Neural progenitor cell (in vitro differentiated cells): ENCODE data around the gene SYT6. TPM values are rescaled to one million over a fixed set of nuclear protein-coding genes. Genes with fewer than 3 reads are reported as not detected.
"Not testable (repeated sequence)": the region's sequence is repeated elsewhere in the genome, so short reads cannot be mapped to it uniquely, and the experiment has no call there.

Experiments used
- DNase-seq: peaks from one replicate; pipeline ENCODE4 v3.0.0-alpha.2; 2016; ENCODE audit warnings: low spot score
- H2AFZ ChIP-seq: fragments of 200-600 bp; sonication (generic); replicated peaks from 2 replicates; pipeline ENCODE4 v1.6.1; 2016; ENCODE audit warnings: antibody characterized with exemption
- H3F3A ChIP-seq: fragments of 200-600 bp; sonication (generic); 2 replicates; pipeline ENCODE4 v1.6.1; 2016; ENCODE audit warnings: antibody characterized with exemption, low read depth
- H3K27ac ChIP-seq: fragments of 200-600 bp; sonication (generic); 2 replicates; pipeline ENCODE4 v1.5.1; 2016; ENCODE audit warnings: mild to moderate bottlenecking
- H3K27me3 ChIP-seq: fragments of 200-600 bp; sonication (generic); 2 replicates; pipeline ENCODE4 v1.6.1; 2016; ENCODE audit warnings: mild to moderate bottlenecking, moderate library complexity
- H3K36me3 ChIP-seq: fragments of 200-600 bp; sonication (generic); 2 replicates; pipeline ENCODE4 v1.5.1; 2016
- H3K4me1 ChIP-seq: fragments of 200-600 bp; sonication (generic); 2 replicates; pipeline ENCODE4 v1.6.1; 2016; ENCODE audit warnings: mixed run types
- H3K4me2 ChIP-seq: fragments of 200-600 bp; sonication (generic); 2 replicates; pipeline ENCODE4 v1.6.1; 2016
- H3K4me3 ChIP-seq: fragments of 200-600 bp; sonication (generic); 2 replicates; pipeline ENCODE4 v1.5.1; 2016
- H3K79me2 ChIP-seq: fragments of 200-600 bp; sonication (generic); 2 replicates; pipeline ENCODE4 v1.6.1; 2016; ENCODE audit warnings: low read depth
- H3K9ac ChIP-seq: fragments of 200-600 bp; sonication (generic); 2 replicates; pipeline ENCODE4 v1.6.1; 2016
- H3K9me3 ChIP-seq: fragments of 200-600 bp; sonication (generic); 2 replicates; pipeline ENCODE4 v1.5.1; 2016; ENCODE audit warnings: low read depth
- H4K20me1 ChIP-seq: fragments of 200-600 bp; sonication (generic); 2 replicates; pipeline ENCODE4 v1.6.1; 2016; ENCODE audit warnings: low read depth
- H3K27ac Mint-ChIP-seq: 3 replicates; pipeline ENCODE4 v1.8.0; 2021; ENCODE audit warnings: mixed read lengths
- H3K27me3 Mint-ChIP-seq: 2 replicates; pipeline ENCODE4 v1.8.0; 2022; ENCODE audit warnings: low read depth, mild to moderate bottlenecking, inconsistent platforms, moderate library complexity, mixed read lengths; ENCODE audit not compliant: insufficient read depth
- H3K36me3 Mint-ChIP-seq: 3 replicates; pipeline ENCODE4 v1.8.0; 2021; ENCODE audit warnings: mixed read lengths
- H3K4me1 Mint-ChIP-seq: 3 replicates; pipeline ENCODE4 v1.8.0; 2021; ENCODE audit warnings: mixed read lengths
- H3K4me3 Mint-ChIP-seq: 3 replicates; pipeline ENCODE4 v1.8.0; 2021; ENCODE audit warnings: mild to moderate bottlenecking, moderate library complexity, mixed read lengths
- H3K9me3 Mint-ChIP-seq: 3 replicates; pipeline ENCODE4 v1.8.0; 2020; ENCODE audit warnings: mixed read lengths
- EZH2 ChIP-seq: fragments of 200-600 bp; sonication (generic); IDR thresholded peaks from 2 replicates; pipeline ENCODE4 v1.6.1; 2017; ENCODE audit warnings: antibody characterized with exemption, mild to moderate bottlenecking, moderate library complexity
- EZH2phosphoT487 ChIP-seq: fragments of 200-600 bp; sonication (generic); IDR thresholded peaks from 2 replicates; pipeline ENCODE4 v1.6.1; 2017; ENCODE audit warnings: antibody characterized with exemption
- total RNA-seq: library from RNA; depleted of rRNA; stranded (reverse); fragments of >200 nt; gene quantifications from 2 replicates; pipeline ENCODE4 v1.2.3, GENCODE V29; 2015; ENCODE audit warnings: low replicate concordance
- TF ChIP-seq, protein P1 (sequence below): fragments of 200-600 bp; sonication (generic); IDR thresholded peaks from 2 replicates; pipeline ENCODE4 v1.5.1; 2017; ENCODE audit warnings: antibody characterized with exemption, mild to moderate bottlenecking

The SYT6 gene
- total RNA-seq, 1 donor from 2014 or later: 8.1 TPM

DNA sequence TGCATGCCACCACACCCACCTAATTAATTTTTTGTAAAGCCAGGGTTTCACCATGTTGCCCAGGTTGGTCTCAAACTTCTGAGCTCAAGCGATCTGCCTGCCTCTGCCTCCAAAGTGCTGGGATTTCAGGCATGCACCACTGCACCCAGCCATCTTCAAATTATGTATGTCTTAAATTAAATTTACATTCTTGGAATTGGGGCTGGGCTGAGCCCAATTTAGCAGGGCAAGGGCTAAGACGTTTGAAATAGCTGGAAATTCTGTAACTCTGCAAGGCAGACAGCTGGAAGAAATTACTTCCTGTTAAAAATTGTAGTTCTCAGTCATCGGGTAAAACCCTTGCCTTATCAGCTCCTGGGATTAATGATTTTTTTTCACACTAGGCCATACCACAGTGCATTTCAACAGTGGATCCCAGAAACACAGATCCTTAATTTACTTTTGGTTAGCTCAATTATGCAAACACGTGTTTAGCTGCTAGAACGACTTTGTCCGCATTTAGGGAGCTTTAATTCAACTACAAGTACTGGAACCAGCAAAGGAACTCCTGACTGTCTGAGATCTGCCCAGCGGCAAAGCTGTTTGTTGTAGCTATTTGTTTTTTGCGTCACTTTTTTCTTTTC is 91.1 kb downstream of the SYT6 start:
- no peak for DNase-seq
- peaks cover 5% of the 10 kb centered on the region for H3K27me3 Mint-ChIP-seq
- H3K27me3 ChIP-seq: no peaks in the 10 kb centered on the region
- H2AFZ ChIP-seq: no peak overlapping the region
- no peak overlapping the region for H3K4me3 Mint-ChIP-seq
- H3K9me3 ChIP-seq: no peaks in the 10 kb centered on the region
- H3K36me3 ChIP-seq: no peaks in the 10 kb centered on the region
- no peak overlapping the region for H3K9ac ChIP-seq
- H3K36me3 Mint-ChIP-seq: no peaks in the 10 kb centered on the region
- peaks cover 12% of the 10 kb centered on the region for H3K4me1 ChIP-seq
- no peak overlapping the region for H3K4me3 ChIP-seq
- H3K79me2 ChIP-seq: no peaks in the 10 kb centered on the region
- no peaks in the 10 kb centered on the region for H4K20me1 ChIP-seq
- peaks cover 14% of the 10 kb centered on the region for H3K4me1 Mint-ChIP-seq
- H3K27ac Mint-ChIP-seq: no peak overlapping the region
- peaks cover 3% of the 10 kb centered on the region for H3F3A ChIP-seq
- H3K9me3 Mint-ChIP-seq: peaks cover 13% of the 10 kb centered on the region
- H3K4me2 ChIP-seq: no peak overlapping the region
- TF ChIP-seq, protein P1, sequence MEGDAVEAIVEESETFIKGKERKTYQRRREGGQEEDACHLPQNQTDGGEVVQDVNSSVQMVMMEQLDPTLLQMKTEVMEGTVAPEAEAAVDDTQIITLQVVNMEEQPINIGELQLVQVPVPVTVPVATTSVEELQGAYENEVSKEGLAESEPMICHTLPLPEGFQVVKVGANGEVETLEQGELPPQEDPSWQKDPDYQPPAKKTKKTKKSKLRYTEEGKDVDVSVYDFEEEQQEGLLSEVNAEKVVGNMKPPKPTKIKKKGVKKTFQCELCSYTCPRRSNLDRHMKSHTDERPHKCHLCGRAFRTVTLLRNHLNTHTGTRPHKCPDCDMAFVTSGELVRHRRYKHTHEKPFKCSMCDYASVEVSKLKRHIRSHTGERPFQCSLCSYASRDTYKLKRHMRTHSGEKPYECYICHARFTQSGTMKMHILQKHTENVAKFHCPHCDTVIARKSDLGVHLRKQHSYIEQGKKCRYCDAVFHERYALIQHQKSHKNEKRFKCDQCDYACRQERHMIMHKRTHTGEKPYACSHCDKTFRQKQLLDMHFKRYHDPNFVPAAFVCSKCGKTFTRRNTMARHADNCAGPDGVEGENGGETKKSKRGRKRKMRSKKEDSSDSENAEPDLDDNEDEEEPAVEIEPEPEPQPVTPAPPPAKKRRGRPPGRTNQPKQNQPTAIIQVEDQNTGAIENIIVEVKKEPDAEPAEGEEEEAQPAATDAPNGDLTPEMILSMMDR: no peak
- TF ChIP-seq EZH2phosphoT487 (no peak), EZH2 (no peak)
- H3K27ac ChIP-seq: no peak overlapping the region

DNA sequence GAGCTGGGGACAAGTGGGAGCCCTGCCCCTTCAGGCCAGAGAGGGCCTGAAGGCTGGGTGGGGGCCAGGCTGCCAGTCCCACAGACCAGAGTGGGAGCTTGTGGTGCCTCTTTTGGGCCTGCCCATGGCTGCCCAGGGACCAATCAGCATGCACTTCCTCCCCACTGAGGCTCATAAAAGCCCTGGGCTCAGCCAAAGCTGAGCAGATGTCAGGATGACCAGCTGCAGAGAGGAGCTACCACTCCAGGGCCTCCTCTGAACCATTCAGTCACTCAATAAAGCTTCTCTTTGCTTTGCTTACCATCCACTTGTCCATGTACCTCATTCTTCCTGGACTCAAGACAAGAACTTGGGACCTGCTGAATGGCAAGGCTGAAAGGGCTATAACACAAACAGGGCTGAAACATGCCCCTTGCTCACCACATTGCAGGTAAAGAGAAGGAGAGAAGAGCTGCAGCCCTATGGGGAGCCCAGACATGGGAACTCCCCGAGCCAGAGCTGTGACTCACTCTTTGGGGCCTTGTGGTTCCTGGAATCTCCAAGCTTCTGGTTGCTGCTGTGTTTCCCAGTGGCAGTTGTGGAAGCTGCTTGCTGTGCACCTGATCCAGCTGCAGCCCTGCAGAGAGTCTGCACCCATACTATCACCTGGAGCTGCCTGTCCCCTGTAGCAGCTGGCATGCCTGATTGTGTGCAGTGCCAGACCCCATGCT is 92.4 kb downstream of the SYT6 start:
- TF ChIP-seq, protein P1: no peak
- TF ChIP-seq EZH2phosphoT487: no peak
- H4K20me1 ChIP-seq: no peaks in the 10 kb centered on the region
- Mint-ChIP-seq H3K4me1 (peaks cover 14% of the 10 kb centered on the region), H3K27ac (no peak overlapping the region), H3K4me3 (no peak overlapping the region), H3K36me3 (no peaks in the 10 kb centered on the region), H3K27me3 (peaks cover 5% of the 10 kb centered on the region), H3K9me3 (peaks cover 11% of the 10 kb centered on the region)
- H3F3A ChIP-seq: peaks cover 3% of the 10 kb centered on the region
- no peaks in the 10 kb centered on the region for H3K27me3 ChIP-seq
- no peak overlapping the region for H2AFZ ChIP-seq
- no peak overlapping the region for H3K4me2 ChIP-seq
- no peak overlapping the region for H3K9ac ChIP-seq
- H3K79me2 ChIP-seq: no peaks in the 10 kb centered on the region
- H3K36me3 ChIP-seq: no peaks in the 10 kb centered on the region
- no peak overlapping the region for H3K27ac ChIP-seq
- no peaks in the 10 kb centered on the region for H3K9me3 ChIP-seq
- no peak for DNase-seq
- peaks cover 13% of the 10 kb centered on the region for H3K4me1 ChIP-seq
- no peak overlapping the region for H3K4me3 ChIP-seq

DNA sequence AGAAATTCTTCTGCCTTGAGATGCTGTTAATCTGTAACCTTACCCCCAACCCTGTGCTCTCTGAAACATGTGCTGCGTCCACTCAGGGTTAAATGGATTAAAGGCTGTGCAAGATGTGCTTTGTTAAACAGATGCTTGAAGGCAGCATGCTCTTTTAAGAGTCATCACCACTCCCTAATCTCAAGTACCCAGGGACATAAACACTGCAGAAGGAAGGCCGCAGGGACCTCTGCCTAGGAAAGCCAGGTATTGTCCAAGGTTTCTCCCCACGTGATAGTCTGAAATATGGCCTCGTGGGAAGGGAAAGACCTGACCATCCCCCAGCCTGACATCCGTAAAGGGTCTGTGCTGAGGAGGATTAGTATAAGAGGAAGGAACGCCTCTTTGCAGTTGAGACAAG is 95.4 kb downstream of the SYT6 start:
- H3K27me3 Mint-ChIP-seq, H3K9me3 ChIP-seq, DNase-seq, H3K27ac ChIP-seq, H3K79me2 ChIP-seq, H3K27me3 ChIP-seq, H3K4me3 Mint-ChIP-seq, H3K4me2 ChIP-seq, H3K36me3 Mint-ChIP-seq, H3F3A ChIP-seq, H3K36me3 ChIP-seq, H3K4me3 ChIP-seq, H3K9ac ChIP-seq, H4K20me1 ChIP-seq, H3K9me3 Mint-ChIP-seq: not testable (repeated sequence)
- H3K4me1 ChIP-seq: peaks cover 13% of the 10 kb centered on the region
- H2AFZ ChIP-seq: peak overlapping the region; percentile 42
- Mint-ChIP-seq H3K4me1 (peaks cover 14% of the 10 kb centered on the region), H3K27ac (peak overlapping the region; percentile 58)

DNA sequence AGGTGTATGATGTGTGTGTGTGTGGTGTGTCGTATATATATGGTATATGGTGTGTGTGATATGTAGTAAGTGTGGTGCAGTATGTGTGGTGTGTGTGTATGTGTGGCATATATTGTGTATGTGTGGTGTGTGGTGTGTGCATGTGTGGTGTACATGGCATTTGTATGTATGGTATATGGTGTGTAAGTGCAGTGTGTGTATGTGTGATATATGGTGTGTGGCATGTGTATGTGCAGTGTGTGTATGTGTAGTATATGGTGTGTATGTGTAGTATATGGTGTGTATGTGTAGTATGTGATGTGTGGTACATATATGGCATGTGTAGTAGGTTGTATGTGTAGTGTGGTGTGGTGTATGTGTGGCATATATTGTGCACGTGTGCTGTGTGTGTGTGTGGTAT is 99.5 kb downstream of the SYT6 start:
- TF ChIP-seq EZH2 (no peak), EZH2phosphoT487 (no peak)
- TF ChIP-seq, protein P1: no peak
- Histone ChIP-seq H3K9me3 (no peaks in the 10 kb centered on the region), H3K27ac (no peak overlapping the region), H3K4me2 (no peak overlapping the region), H3K4me1 (peaks cover 40% of the 10 kb centered on the region), H3K36me3 (no peaks in the 10 kb centered on the region), H2AFZ (no peak overlapping the region), H3F3A (peaks cover 26% of the 10 kb centered on the region), H3K79me2 (no peaks in the 10 kb centered on the region), H4K20me1 (no peaks in the 10 kb centered on the region), H3K9ac (no peak overlapping the region), H3K27me3 (no peaks in the 10 kb centered on the region), H3K4me3 (no peak overlapping the region)
- Mint-ChIP-seq H3K4me1 (peaks cover 14% of the 10 kb centered on the region), H3K9me3 (no peaks in the 10 kb centered on the region), H3K36me3 (no peaks in the 10 kb centered on the region), H3K4me3 (no peak overlapping the region), H3K27me3 (peaks cover 4% of the 10 kb centered on the region), H3K27ac (no peak overlapping the region)
- no peak for DNase-seq
